HG03457 (cell line): ENCODE data around the gene SLC8A1.

Source experiments
- ATAC-seq: cut with Tn5 transposase; IDR thresholded peaks from one replicate; pipeline ENCODE4 v1.9.1; 2021; ENCODE audit warnings: moderate number of reproducible peaks; ENCODE audit not compliant: unreplicated experiment

The SLC8A1 gene

GRCh38 chr2:40210344-40210967, 241.4 kb downstream of the SLC8A1 start:
- no peak for ATAC-seq

GRCh38 chr2:40209761-40210160, 242.1 kb downstream of the SLC8A1 start:
- ATAC-seq, result no peak

GRCh38 chr2:40208463-40208862, 243.4 kb downstream of the SLC8A1 start:
- no peak for ATAC-seq

- no peak for ATAC-seq
Measured at GRCh38 chr2:40204268-40204667, 247.6 kb downstream of the SLC8A1 start.

- ATAC-seq, result no peak
Measured at GRCh38 chr2:40202798-40203400, 249.0 kb downstream of the SLC8A1 start.

GRCh38 chr2:40201425-40201824, 250.5 kb downstream of the SLC8A1 start:
- ATAC-seq, result no peak

GRCh38 chr2:40200366-40200915, 251.4 kb downstream of the SLC8A1 start:
- no peak for ATAC-seq

GRCh38 chr2:40199771-40200170, 252.1 kb downstream of the SLC8A1 start:
- ATAC-seq, result no peak

GRCh38 chr2:40197121-40197520, 254.8 kb downstream of the SLC8A1 start:
- ATAC-seq, result no peak

GRCh38 chr2:40193670-40194026, 258.2 kb downstream of the SLC8A1 start:
- no peak for ATAC-seq

GRCh38 chr2:40192864-40193669, 258.8 kb downstream of the SLC8A1 start:
- ATAC-seq, result no peak

GRCh38 chr2:40190457-40190856, 261.4 kb downstream of the SLC8A1 start:
- ATAC-seq, result no peak

- no peak for ATAC-seq
Measured at GRCh38 chr2:40189881-40190280, 262.0 kb downstream of the SLC8A1 start.

- no peak for ATAC-seq
Measured at GRCh38 chr2:40187054-40187453, 264.8 kb downstream of the SLC8A1 start.

GRCh38 chr2:40184551-40184950, 267.3 kb downstream of the SLC8A1 start:
- ATAC-seq, result no peak

- ATAC-seq, result no peak
Measured at GRCh38 chr2:40181855-40182254, 270.0 kb downstream of the SLC8A1 start.

- ATAC-seq, result no peak
Measured at GRCh38 chr2:40179801-40180200, 272.1 kb downstream of the SLC8A1 start.

- ATAC-seq, result no peak
Measured at GRCh38 chr2:40178971-40179370, 272.9 kb downstream of the SLC8A1 start.

- no peak for ATAC-seq
Measured at GRCh38 chr2:40178171-40178778, 273.6 kb downstream of the SLC8A1 start.

- ATAC-seq, result no peak
Measured at GRCh38 chr2:40177366-40177765, 274.5 kb downstream of the SLC8A1 start.

GRCh38 chr2:40173276-40173675, 278.6 kb downstream of the SLC8A1 start:
- no peak for ATAC-seq
